Femur (tissue), 1 donor: Measurements from ENCODE around the gene KIF26B.
A peak's percentile ranks its signal among the peaks of the same experiment; 100 is the strongest.
"Not testable (repeated sequence)": the region's sequence is repeated elsewhere in the genome, so short reads cannot be mapped to it uniquely, and the experiment has no call there.

Experiments
- DNase-seq: peaks from one replicate; pipeline ENCODE4 v3.0.0-alpha.2; 2017

The KIF26B gene

GRCh38 chr1:245671966-245672767, 517.4 kb downstream of the KIF26B start:
- DNase-seq: no peak

- not testable (repeated sequence) for DNase-seq
Measured at GRCh38 chr1:245672836-245673656, 518.3 kb downstream of the KIF26B start.

GRCh38 chr1:245673881-245674414, 519.2 kb downstream of the KIF26B start:
- DNase-seq: no peak

- no peak for DNase-seq
Measured at GRCh38 chr1:245677461-245678240, 522.9 kb downstream of the KIF26B start.

GRCh38 chr1:245678860-245679411, 524.2 kb downstream of the KIF26B start:
- no peak for DNase-seq

- DNase-seq: no peak
Measured at GRCh38 chr1:245679821-245680780, 525.3 kb downstream of the KIF26B start.

GRCh38 chr1:245682638-245683628, 528.1 kb downstream of the KIF26B start:
- DNase-seq: peak; percentile 80

- peak; percentile 67 for DNase-seq
Measured at GRCh38 chr1:245683676-245684075, 528.9 kb downstream of the KIF26B start.

GRCh38 chr1:245684166-245684565, 529.4 kb downstream of the KIF26B start:
- peak; percentile 42 for DNase-seq

GRCh38 chr1:245684571-245684970, 529.8 kb downstream of the KIF26B start:
- DNase-seq: no peak

GRCh38 chr1:245685111-245685810, 530.5 kb downstream of the KIF26B start:
- no peak for DNase-seq

GRCh38 chr1:245686006-245686405, 531.2 kb downstream of the KIF26B start:
- no peak for DNase-seq

- DNase-seq: no peak
Measured at GRCh38 chr1:245686446-245687030, 531.8 kb downstream of the KIF26B start.

GRCh38 chr1:245687152-245687635, 532.4 kb downstream of the KIF26B start:
- DNase-seq: no peak

- DNase-seq: no peak
Measured at GRCh38 chr1:245687636-245688535, 533.1 kb downstream of the KIF26B start.

- DNase-seq: no peak
Measured at GRCh38 chr1:245688536-245689453, 534.0 kb downstream of the KIF26B start.
